Measurements from ENCODE around the gene CAVIN1.

CAVIN1 gene

DNA sequence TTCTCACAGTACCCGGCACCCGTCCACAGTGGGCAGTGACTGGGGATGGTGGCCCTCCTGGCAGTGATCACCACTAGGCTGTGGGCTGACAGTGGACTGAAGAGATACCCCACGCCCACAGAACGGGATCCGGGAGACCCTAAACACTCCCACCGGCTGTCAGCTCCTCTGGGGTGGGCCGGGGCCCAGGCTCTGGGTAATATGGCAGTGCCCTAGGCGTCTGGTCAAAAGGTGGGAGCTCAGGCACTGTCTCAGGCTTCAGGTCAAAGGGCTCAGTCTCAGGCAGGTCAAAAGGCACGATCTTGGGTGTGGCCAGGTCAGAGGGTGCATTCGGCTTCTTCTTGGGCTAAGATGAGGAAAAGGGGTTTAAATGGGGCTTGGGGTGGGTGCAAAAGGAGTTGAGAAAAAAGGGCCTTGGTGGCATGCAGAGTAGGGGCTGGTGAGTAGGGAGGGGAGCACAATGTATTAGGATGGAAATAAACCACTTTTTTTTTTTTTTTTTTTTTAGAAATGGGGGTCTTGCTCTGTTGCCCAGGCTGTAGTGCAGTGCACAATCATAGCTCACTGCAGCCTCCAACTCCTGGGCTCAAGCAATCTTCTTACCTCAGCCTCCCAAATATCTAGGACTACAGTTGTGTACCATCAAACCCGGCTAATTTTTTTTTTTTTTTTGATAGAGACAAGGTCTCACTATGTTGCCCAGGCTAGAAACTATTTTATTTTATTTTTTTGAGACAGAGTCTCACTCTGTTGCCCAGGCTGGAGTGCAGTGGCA, 11.0 kb downstream of the CAVIN1 start:
- Histone ChIP-seq H3K4me3 (ENCODE audit: low read depth in 1 of 2, low read length in 2 of 2) (no peak overlapping the region), H3K9ac (ENCODE audit: low read depth, low read length) (no peak overlapping the region), H4K20me1 (ENCODE audit: insufficient read depth, low read length) (no peaks in the 10 kb centered on the region), H3K27ac (ENCODE audit: low read length) (no peak overlapping the region), H3K4me1 (ENCODE audit: insufficient read depth, low read length) (peaks cover 17% of the 10 kb centered on the region), H3K4me2 (ENCODE audit: insufficient read depth, low read length) (no peak overlapping the region), H3K79me2 (ENCODE audit: insufficient read depth, low read length) (no peaks in the 10 kb centered on the region), H3K36me3 (ENCODE audit: insufficient read depth, low read length) (no peaks in the 10 kb centered on the region), H3K9me3 (ENCODE audit: insufficient read depth, low read length, severe bottlenecking) (no peaks in the 10 kb centered on the region), H2AFZ (ENCODE audit: low read depth, low read length) (no peak overlapping the region), H3K27me3 (ENCODE audit: insufficient read depth, low read length, poor library complexity) (peaks cover 8% of the 10 kb centered on the region)
- TF ChIP-seq EZH2 (IDR thresholded peaks at IDR 0.05; ENCODE audit: borderline replicate concordance, low read depth, low read length, severe bottlenecking) = no peak
- TF ChIP-seq, protein P1, sequence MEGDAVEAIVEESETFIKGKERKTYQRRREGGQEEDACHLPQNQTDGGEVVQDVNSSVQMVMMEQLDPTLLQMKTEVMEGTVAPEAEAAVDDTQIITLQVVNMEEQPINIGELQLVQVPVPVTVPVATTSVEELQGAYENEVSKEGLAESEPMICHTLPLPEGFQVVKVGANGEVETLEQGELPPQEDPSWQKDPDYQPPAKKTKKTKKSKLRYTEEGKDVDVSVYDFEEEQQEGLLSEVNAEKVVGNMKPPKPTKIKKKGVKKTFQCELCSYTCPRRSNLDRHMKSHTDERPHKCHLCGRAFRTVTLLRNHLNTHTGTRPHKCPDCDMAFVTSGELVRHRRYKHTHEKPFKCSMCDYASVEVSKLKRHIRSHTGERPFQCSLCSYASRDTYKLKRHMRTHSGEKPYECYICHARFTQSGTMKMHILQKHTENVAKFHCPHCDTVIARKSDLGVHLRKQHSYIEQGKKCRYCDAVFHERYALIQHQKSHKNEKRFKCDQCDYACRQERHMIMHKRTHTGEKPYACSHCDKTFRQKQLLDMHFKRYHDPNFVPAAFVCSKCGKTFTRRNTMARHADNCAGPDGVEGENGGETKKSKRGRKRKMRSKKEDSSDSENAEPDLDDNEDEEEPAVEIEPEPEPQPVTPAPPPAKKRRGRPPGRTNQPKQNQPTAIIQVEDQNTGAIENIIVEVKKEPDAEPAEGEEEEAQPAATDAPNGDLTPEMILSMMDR (IDR thresholded peaks at IDR 0.05; ENCODE audit: borderline replicate concordance, extremely low read depth, low read length, poor library complexity, severe bottlenecking) = no peak
- ATAC-seq (ENCODE audit: insufficient read depth, low read depth) (no peak), DNase-seq (no peak)

DNA sequence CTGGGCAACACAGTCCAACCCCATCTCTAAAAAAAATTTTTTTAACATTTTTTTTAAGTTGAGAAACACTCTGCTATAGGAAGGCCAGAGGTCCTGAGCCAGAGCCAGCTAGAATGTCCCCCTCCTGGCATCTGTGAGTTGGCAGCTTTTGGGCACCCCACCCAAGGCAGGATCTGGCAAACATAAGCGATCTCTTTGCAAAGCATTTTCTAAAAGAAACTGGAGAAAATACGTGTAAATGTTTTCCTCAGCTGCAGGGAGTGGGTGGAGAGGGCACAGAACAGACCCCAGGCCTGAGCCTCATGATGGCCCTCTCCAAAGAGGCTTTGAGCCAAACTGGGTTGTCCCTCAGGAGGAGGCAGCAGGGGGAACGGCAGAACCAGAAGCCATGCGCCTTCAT, 11.7 kb downstream of the CAVIN1 start:
- no peak overlapping the region for H3K4me2 ChIP-seq (ENCODE audit: insufficient read depth, low read length)
- DNase-seq = no peak
- H3K79me2 ChIP-seq (ENCODE audit: insufficient read depth, low read length) = no peaks in the 10 kb centered on the region
- peaks cover 17% of the 10 kb centered on the region for H3K4me1 ChIP-seq (ENCODE audit: insufficient read depth, low read length)
- H3K27me3 ChIP-seq (ENCODE audit: insufficient read depth, low read length, poor library complexity) = peaks cover 8% of the 10 kb centered on the region
- H3K4me3 ChIP-seq (ENCODE audit: low read depth in 1 of 2, low read length in 2 of 2) = no peak overlapping the region
- H3K9me3 ChIP-seq (ENCODE audit: insufficient read depth, low read length, severe bottlenecking) = no peaks in the 10 kb centered on the region
- H2AFZ ChIP-seq (ENCODE audit: low read depth, low read length) = no peak overlapping the region
- no peak overlapping the region for H3K9ac ChIP-seq (ENCODE audit: low read depth, low read length)
- H3K27ac ChIP-seq (ENCODE audit: low read length) = no peak overlapping the region
- no peaks in the 10 kb centered on the region for H3K36me3 ChIP-seq (ENCODE audit: insufficient read depth, low read length)
- TF ChIP-seq EZH2 (IDR thresholded peaks at IDR 0.05; ENCODE audit: borderline replicate concordance, low read depth, low read length, severe bottlenecking) = no peak
- TF ChIP-seq, protein P1 (IDR thresholded peaks at IDR 0.05; ENCODE audit: borderline replicate concordance, extremely low read depth, low read length, poor library complexity, severe bottlenecking) = no peak
- no peaks in the 10 kb centered on the region for H4K20me1 ChIP-seq (ENCODE audit: insufficient read depth, low read length)
- no peak for ATAC-seq (ENCODE audit: insufficient read depth, low read depth)

DNA sequence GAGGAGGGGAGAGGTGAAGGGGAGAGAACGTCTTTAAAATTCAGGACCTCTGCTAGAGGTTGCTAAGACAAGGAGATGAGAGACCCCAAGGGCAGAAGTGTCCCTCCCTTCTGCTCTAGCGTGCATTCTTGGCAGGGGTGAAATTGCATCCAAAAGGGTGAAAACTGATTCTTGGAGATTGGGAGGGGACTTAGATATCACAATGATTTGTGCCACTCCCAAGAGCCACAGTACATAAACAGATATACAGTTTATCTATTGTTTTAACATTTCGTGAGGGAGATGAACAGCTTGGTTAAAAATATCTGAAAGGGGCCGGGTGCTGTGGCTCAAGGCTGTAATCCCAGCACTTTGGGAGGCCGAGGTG, 12.8 kb downstream of the CAVIN1 start:
- Histone ChIP-seq H3K4me2 (ENCODE audit: insufficient read depth, low read length) (no peak overlapping the region), H2AFZ (ENCODE audit: low read depth, low read length) (no peak overlapping the region), H3K9ac (ENCODE audit: low read depth, low read length) (no peak overlapping the region), H3K4me1 (ENCODE audit: insufficient read depth, low read length) (peaks cover 11% of the 10 kb centered on the region), H3K27me3 (ENCODE audit: insufficient read depth, low read length, poor library complexity) (peaks cover 8% of the 10 kb centered on the region), H3K36me3 (ENCODE audit: insufficient read depth, low read length) (no peaks in the 10 kb centered on the region), H3K4me3 (ENCODE audit: low read depth in 1 of 2, low read length in 2 of 2) (no peak overlapping the region), H3K79me2 (ENCODE audit: insufficient read depth, low read length) (no peaks in the 10 kb centered on the region), H3K9me3 (ENCODE audit: insufficient read depth, low read length, severe bottlenecking) (no peaks in the 10 kb centered on the region), H3K27ac (ENCODE audit: low read length) (no peak overlapping the region), H4K20me1 (ENCODE audit: insufficient read depth, low read length) (no peaks in the 10 kb centered on the region)
- TF ChIP-seq, protein P1 (IDR thresholded peaks at IDR 0.05; ENCODE audit: borderline replicate concordance, extremely low read depth, low read length, poor library complexity, severe bottlenecking) = no peak
- DNase-seq = no peak
- ATAC-seq (ENCODE audit: insufficient read depth, low read depth) = no peak

Data from DND-41 (cell line).